ENCODE measurements around the gene ATP9A. TPM values are rescaled to one million over a fixed set of nuclear protein-coding genes. Genes with fewer than 3 reads are reported as not detected.
"Not testable (repeated sequence)": the region's sequence is repeated elsewhere in the genome, so short reads cannot be mapped to it uniquely, and the experiment has no call there.

Gene ATP9A
- total RNA-seq, 1 donor from 2014 or later = 55.6 TPM

GRCh38 chr20:51731731-51732095 is 36.5 kb downstream of the ATP9A start:
- DNase-seq (ENCODE audit: low read depth in 2 of 2) = no peak

GRCh38 chr20:51729771-51730170 is 38.4 kb downstream of the ATP9A start:
- DNase-seq (ENCODE audit: low read depth in 2 of 2) = no peak

- no peak for DNase-seq (ENCODE audit: low read depth in 2 of 2)
Observed at GRCh38 chr20:51728737-51729136, 39.5 kb downstream of the ATP9A start.

GRCh38 chr20:51727872-51728271 is 40.3 kb downstream of the ATP9A start:
- no peak for DNase-seq (ENCODE audit: low read depth in 2 of 2)

- DNase-seq (ENCODE audit: low read depth in 2 of 2) = no peak
Observed at GRCh38 chr20:51725584-51726176, 42.5 kb downstream of the ATP9A start.

- DNase-seq (ENCODE audit: low read depth in 2 of 2) = not testable (repeated sequence)
Observed at GRCh38 chr20:51723026-51723425, 45.2 kb downstream of the ATP9A start.

- DNase-seq (ENCODE audit: low read depth in 2 of 2) = not testable (repeated sequence)
Observed at GRCh38 chr20:51722246-51722645, 45.9 kb downstream of the ATP9A start.

GRCh38 chr20:51720854-51721253 is 47.3 kb downstream of the ATP9A start:
- no peak for DNase-seq (ENCODE audit: low read depth in 2 of 2)

- no peak for DNase-seq (ENCODE audit: low read depth in 2 of 2)
Observed at GRCh38 chr20:51720384-51720783, 47.8 kb downstream of the ATP9A start.

GRCh38 chr20:51715856-51716185 is 52.4 kb downstream of the ATP9A start:
- DNase-seq (ENCODE audit: low read depth in 2 of 2) = no peak

- peak in 1 of 2 donors; percentile 78 for DNase-seq (ENCODE audit: low read depth in 2 of 2)
Observed at GRCh38 chr20:51715163-51715855, 52.9 kb downstream of the ATP9A start.

- no peak for DNase-seq (ENCODE audit: low read depth in 2 of 2)
Observed at GRCh38 chr20:51713213-51713598, 55.0 kb downstream of the ATP9A start.

- DNase-seq (ENCODE audit: low read depth in 2 of 2) = peak; percentile 49 to 73
Observed at GRCh38 chr20:51712501-51713212, 55.5 kb downstream of the ATP9A start.

- no peak for DNase-seq (ENCODE audit: low read depth in 2 of 2)
Observed at GRCh38 chr20:51711426-51711825, 56.8 kb downstream of the ATP9A start.

GRCh38 chr20:51710361-51710894 is 57.8 kb downstream of the ATP9A start:
- DNase-seq (ENCODE audit: low read depth in 2 of 2) = no peak

- no peak for DNase-seq (ENCODE audit: low read depth in 2 of 2)
Observed at GRCh38 chr20:51705400-51705799, 62.8 kb downstream of the ATP9A start.

GRCh38 chr20:51703400-51704287 is 64.5 kb downstream of the ATP9A start:
- peak in 1 of 2 donors; percentile 32 for DNase-seq (ENCODE audit: low read depth in 2 of 2)

- no peak for DNase-seq (ENCODE audit: low read depth in 2 of 2)
Observed at GRCh38 chr20:51702556-51702955, 65.6 kb downstream of the ATP9A start.

GRCh38 chr20:51700809-51701285 is 67.3 kb downstream of the ATP9A start:
- peak; percentile 58 to 67 for DNase-seq (ENCODE audit: low read depth in 2 of 2)

- DNase-seq (ENCODE audit: low read depth in 2 of 2) = no peak
Observed at GRCh38 chr20:51698252-51698651, 69.9 kb downstream of the ATP9A start.

- DNase-seq (ENCODE audit: low read depth in 2 of 2) = peak; percentile 46 to 54
Observed at GRCh38 chr20:51697096-51697826, 70.9 kb downstream of the ATP9A start.
